GM13976 (cell line): Measurements from ENCODE around the gene PDE11A.
"Not testable (repeated sequence)": the region's sequence is repeated elsewhere in the genome, so short reads cannot be mapped to it uniquely, and the experiment has no call there.

Source experiments
- DNase-seq: peaks from one replicate; pipeline ENCODE4 v3.0.0; 2012; ENCODE audit warnings: low spot score
- CTCF ChIP-seq: IDR thresholded peaks from 2 replicates; pipeline ENCODE4 v1.5.1; 2012; ENCODE audit warnings: borderline replicate concordance, mild to moderate bottlenecking; ENCODE audit not compliant: insufficient read depth; ENCODE audit errors: extremely low read depth, missing control alignments, control extremely low read depth
- in situ Hi-C: fragments of 300-500 bp; cut with MboI; formaldehyde crosslinking; loops from one replicate; pipeline ENCODE4 v1.12.0; 2022; ENCODE audit warnings: low sequenced_read_pairs, mixed read lengths, inconsistent platforms; ENCODE audit not compliant: unreplicated experiment

PDE11A gene

GRCh38 chr2:177984749-177985148, 87.8 kb downstream of the PDE11A start:
- no peak for DNase-seq
- TF ChIP-seq CTCF = no peak
- in situ Hi-C loops = no loop called here

- in situ Hi-C loops = no loop called here
- peak; percentile 53 for DNase-seq
- peak; percentile 70 for TF ChIP-seq CTCF
These were observed 89.3 kb downstream of the PDE11A start for GRCh38 chr2:177983183-177983788.

GRCh38 chr2:177972782-177973181, 99.8 kb downstream of the PDE11A start:
- TF ChIP-seq CTCF = no peak
- DNase-seq = no peak
- in situ Hi-C loops = no loop called here

GRCh38 chr2:177972123-177972522, 100.5 kb downstream of the PDE11A start:
- no peak for TF ChIP-seq CTCF
- in situ Hi-C loops = no loop called here
- no peak for DNase-seq

- no peak for DNase-seq
- in situ Hi-C loops = no loop called here
- no peak for TF ChIP-seq CTCF
These were observed 101.7 kb downstream of the PDE11A start for GRCh38 chr2:177970670-177971454.

- no peak for DNase-seq
- in situ Hi-C loops = no loop called here
- no peak for TF ChIP-seq CTCF
These were observed 107.7 kb downstream of the PDE11A start for GRCh38 chr2:177964892-177965291.

- in situ Hi-C loops = no loop called here
- DNase-seq = no peak
- no peak for TF ChIP-seq CTCF
These were observed 120.4 kb downstream of the PDE11A start for GRCh38 chr2:177952151-177952550.

GRCh38 chr2:177947598-177947997, 125.0 kb downstream of the PDE11A start:
- in situ Hi-C loops, DNase-seq: not testable (repeated sequence)

- DNase-seq, in situ Hi-C loops: not testable (repeated sequence)
These were observed 128.0 kb downstream of the PDE11A start for GRCh38 chr2:177944530-177944929.
